DMS 273 (cell line): ENCODE data around the gene MTX1.
"Not testable (repeated sequence)": the region's sequence is repeated elsewhere in the genome, so short reads cannot be mapped to it uniquely, and the experiment has no call there.

Source experiments
- DNase-seq: peaks from one replicate; lab custom pipeline; 2025; ENCODE audit not compliant: unreplicated experiment; lab: John Stamatoyannopoulos, UW

Gene MTX1, protein sequence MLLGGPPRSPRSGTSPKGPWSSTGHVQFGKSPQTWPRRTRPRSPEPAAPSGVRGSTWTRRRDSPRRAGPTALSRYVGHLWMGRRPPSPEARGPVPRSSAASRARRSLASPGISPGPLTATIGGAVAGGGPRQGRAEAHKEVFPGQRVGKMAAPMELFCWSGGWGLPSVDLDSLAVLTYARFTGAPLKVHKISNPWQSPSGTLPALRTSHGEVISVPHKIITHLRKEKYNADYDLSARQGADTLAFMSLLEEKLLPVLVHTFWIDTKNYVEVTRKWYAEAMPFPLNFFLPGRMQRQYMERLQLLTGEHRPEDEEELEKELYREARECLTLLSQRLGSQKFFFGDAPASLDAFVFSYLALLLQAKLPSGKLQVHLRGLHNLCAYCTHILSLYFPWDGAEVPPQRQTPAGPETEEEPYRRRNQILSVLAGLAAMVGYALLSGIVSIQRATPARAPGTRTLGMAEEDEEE

DNA sequence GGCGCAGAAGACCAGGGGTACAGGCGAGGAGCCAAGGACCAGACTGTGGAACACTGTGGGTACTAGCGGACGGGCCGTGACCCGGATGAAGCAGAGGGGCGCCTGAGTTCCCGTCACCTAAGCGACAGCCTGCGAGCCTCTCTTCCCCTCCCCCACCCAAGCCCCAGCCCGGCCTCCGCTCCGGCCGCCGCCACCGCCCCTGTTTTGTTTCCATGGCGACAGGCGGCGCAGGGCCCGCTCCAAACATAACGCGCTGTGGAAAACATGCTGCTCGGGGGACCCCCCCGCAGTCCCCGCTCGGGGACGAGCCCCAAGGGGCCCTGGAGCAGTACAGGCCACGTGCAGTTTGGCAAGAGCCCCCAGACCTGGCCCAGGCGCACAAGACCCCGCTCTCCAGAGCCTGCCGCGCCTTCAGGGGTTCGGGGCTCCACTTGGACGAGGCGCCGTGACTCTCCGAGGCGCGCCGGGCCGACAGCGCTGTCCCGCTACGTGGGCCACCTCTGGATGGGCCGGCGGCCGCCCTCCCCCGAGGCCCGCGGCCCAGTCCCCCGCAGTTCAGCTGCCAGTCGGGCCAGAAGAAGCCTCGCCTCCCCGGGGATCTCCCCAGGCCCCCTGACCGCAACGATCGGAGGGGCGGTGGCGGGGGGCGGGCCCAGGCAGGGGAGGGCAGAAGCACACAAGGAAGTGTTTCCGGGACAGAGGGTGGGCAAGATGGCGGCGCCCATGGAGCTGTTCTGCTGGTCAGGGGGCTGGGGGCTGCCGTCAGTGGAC, at the start of gene MTX1:
Gene MTX1 (plus strand): TSS at position 155 of the 771 bp plus-strand sequence. CDS start 110 bp downstream, at position 265.
- DNase-seq: peak; percentile 93

DNA sequence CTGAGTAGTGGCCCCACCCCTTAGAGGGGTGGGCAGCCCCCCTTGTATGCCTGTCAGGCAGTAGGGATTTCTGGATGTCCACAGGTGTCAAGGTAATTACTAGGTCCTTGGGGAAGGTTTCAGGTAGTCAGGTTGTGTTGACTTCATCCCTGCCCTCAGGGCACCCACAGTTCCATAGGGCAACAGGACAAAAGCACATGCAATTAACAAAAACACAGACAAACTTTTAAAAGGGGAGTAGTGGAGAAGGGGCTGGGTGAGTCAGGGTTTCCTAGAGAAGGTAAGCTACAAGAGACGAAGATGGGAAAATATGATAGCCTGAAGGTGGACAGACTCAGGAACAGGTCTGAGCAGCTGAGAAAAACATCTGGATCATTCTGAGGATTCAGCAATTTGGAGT, 49.5 kb upstream of the MTX1 start:
- no peak for DNase-seq

DNA sequence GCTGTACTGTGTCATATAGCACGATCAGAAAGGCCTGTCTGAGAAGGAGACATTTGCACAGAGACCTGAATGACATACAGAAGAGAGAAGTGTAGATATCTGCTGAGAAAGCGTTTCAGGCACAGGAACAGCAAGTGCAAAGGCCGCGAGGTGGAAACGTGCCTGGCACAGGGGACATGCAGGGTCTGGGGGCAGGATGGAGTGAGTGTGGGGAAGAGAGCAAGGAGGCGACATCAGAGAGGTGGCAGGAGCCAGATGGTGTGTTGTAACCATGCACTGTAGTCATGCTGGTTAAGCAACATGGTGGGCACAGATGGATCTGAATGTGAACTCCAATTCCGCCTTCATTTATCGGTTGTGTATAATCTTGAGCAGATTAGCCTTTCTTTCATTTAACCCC, 48.4 kb upstream of the MTX1 start:
- DNase-seq: peak; percentile 39

DNA sequence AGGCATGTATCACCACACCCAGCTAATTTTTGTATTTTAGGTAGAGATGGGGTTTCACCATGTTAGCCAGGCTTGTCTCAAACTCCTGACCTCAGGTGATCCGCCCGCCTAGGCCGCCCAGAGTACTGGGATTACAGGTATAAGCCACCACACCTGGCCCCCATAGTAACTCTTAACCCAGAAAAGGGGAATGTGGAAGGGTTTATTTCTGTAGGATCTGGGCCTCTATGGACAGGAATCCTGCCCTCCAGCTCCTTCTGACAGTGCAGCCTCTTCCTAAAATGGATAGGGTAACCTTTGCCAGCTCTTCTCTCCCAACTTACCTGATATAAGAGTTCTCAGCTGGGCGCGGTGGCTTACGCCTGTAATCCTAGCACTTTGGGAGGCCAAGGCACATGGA, 45.9 kb upstream of the MTX1 start:
- not testable (repeated sequence) for DNase-seq

DNA sequence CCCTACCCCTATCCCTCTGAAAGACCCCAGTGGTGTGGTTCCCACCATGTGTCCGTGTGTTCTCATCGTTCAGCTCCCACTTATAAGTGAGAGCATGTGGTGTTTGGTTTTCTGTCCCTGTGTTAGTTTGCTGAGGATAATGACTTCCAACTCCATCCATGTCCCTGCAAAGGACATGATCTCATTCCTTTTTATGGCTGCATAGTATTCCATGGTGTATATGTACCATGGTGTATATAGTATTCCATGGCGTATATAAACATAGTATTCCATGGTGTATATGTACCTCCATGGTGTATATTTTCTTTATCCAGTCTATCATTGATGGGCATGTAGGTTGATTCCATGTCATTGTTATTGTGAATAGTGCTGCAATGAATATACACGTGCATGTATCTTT, 44.7 kb upstream of the MTX1 start:
- DNase-seq: not testable (repeated sequence)

DNA sequence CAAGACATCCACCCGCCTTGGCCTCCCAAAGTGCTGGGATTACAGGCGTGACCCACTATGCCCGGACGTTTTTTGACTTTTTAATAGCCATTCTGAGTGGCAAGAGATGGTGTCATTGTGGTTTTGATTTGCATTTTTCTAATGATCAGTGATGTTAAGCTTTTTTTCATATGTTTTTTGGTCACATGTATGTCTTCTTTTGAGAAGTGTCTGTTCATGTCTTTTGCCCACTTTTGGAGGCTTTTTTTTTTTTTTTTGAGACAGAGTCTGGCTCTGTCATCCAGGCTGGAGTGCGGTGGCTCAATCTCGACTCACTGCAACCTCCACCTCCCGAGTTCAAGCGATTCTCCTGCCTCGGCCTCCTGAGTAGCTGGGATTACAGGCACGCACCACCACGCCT, 43.9 kb upstream of the MTX1 start:
- not testable (repeated sequence) for DNase-seq

DNA sequence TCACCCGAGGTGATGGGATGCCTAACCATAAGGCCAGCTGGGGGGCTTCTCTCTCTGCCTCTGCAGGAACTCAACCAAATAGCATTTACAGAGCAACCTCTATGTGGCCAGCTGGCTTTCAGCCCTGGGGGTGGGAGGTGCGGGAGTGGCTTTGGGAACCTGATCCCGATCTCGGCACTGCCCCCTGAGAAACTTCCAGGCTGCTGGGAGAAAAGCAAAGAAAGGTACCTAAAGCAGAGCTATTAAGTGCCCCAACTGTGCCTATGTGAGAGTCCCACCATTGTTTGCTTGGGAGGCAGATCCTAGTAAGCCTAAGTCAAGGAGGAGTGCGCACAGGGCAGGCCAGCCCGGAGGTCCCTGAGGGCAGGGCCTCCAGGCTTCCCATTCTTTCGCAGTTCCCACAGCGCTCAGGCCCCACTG, 42.4 kb upstream of the MTX1 start:
- no peak for DNase-seq

DNA sequence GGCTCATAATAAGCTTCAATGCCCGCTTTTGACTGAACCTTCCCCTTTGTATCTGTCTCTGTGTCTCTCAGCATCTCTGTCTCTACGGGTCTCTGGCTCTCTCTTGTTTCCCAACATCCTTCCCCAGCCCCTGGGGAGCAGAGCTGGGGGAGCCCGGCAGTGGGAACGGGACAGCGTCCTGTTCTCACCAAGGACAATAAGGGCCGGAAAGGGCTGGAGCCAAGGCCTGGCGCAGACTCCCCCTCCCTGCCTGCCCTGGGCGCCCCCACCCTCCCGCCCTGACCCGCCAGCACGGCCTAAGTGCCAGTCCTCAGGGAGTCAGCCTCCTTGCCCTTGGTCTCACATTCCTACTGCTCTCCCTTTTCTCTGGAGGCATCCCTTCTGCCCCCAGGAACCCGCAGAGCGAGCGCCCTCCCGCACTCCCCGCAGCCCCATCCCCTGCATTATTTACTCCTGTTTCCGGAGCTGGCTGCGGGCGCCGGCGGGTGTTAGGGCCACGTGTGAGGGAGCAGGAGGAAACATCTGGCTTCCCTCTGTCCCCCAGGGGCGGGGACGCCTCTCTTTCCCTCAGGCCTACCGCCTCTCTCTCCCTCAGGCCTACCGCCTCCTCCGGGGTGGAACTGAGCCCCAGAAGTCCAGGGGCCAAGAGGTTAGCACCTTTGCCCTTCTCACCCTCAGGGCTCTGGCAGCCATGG, 41.9 kb upstream of the MTX1 start:
- DNase-seq: no peak

DNA sequence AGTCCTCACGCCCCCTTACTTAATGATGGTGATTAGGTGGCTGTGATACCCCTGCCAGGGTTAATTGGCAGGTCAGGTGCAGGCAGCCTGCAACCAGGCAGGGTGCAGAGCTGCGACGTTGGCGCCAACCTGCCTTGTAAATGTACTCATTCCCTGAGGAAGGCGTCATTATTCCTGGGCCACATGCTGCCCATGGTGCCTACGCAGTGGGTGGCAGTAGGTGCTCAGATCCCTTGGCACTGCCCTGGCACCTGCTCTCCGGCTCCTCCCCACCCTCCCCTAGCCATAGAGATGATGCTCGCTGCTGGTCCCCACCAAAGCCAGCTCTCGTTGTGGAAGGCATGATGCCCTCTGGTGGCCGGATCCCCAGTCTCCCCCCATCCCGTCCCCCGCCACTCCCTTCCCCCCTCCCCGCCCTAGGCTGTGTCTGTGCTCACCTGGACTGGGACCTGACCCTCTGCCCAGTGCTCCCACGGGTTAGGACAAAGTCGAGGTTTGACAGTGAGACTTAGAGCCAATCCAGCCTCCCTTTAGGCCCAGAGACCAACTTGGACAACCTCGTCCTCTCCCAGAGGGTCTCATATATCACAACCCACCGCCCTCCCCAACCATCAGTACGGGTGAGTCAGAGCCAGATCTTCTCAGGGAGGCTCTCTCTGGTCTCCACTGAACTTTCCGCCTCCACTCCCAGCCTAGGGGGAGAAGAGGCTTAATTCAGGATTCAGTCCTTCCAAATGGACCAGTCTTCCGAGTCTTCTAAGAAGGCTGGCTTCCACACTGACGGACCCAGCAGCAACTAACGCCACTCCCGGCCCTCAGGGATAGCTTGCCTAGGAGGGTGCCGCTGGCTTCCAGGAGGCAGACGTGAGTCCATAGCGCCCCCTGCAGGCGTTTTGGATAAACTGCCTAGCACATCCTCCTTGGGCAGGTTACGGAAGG, 41.1 kb upstream of the MTX1 start:
- DNase-seq: peak; percentile 95

DNA sequence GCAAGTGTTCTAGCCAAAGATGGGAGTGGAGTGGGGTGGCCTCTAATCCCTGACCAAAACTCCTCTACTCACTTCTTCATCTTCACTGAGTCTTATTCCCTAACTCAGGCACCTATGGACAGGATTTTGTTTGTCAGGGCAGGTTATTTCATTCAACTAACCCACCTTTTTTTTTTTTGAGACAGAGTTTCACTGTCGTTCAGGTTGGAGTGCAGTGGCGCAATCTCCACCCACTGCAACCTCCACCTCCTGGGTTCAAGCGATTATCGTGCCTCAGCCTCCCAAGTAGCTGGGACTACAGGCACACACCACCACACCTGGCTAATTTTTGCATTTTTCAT, 40.4 kb upstream of the MTX1 start:
- not testable (repeated sequence) for DNase-seq

DNA sequence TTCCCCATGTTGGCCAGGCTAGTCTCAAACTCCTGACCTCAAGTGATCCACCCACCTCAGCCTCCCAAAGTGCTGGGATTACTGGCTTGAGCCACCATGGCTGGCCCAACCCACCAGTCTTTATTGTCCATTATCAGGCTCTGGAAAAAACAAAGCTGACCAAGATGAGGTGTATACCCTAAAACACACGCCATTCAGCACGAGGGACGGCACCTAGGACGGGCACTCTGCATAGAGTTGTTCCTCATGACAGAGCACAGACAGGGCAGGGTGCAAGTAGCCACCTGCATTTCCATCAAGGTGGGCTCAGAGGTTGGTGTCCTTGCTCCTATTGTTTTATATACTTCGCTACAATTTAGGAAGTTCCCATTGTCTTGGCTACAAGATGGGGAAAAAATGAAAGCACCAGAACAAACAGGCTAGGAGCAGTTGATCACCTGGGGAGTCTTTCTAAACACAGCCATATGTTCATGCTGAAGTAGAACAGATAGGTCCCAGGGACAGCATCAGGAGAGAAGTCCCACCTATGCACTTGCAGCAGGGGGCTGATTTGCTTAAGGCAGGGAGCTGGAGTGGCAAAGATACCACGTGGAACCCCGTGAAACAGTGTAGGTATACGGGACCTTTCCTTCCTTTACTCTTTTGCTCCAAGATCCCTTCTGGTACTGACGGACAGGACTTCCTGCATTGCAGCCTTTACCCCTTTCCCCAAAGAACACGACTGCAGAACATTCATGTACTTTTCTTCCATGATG, 39.9 kb upstream of the MTX1 start:
- DNase-seq: no peak

DNA sequence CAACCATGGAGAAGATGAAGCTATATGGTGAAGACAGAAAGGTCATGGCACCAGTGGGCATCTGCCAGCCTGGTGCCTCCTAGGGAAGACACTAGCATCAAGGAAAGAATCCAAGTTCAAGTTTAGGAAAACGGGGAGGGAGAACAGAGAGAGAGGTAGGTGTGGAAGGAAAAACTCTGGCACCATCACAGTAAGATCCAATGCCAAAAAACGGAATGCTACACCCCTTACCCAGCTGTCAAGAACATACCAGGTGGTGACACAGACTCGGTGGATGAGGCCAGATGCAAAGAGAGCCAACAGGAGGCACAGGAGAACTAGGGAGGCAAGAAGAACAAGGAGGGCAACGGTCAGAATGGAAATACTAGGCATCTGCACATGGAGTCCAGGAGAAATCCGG, 39.0 kb upstream of the MTX1 start:
- peak; percentile 41 for DNase-seq

DNA sequence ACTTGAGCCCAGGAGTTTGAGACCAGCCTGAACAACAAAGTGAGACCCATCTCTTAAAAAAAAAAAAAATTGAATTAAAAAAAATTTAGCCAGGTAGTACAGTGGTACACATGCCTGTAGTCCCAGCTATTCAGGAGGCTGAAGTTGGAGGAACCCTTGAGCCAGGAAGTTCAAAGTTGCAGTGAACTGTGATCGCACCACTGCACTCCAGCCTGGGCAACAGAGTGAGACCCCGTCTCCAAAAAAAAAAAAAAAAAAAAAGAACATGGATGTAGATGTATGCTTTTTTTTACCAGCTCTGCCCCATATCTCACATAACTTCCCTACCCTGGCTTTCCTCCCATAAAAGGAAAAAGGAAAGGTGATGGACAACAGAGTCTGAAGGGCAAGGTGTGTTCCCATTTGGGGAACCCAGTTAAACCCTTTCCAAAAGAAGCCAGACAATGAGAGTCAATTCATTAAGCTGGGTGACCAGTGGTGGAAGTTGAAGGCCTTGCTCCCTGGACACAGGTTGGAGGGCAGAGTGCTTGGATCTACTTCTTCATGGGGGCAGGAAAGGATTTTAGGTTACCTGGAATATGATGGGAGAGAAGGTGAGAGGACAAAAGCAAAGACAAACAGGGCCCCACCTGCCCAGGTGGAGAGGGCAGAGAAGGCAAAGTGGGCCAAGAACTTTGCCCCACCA, 38.3 kb upstream of the MTX1 start:
- DNase-seq: no peak

DNA sequence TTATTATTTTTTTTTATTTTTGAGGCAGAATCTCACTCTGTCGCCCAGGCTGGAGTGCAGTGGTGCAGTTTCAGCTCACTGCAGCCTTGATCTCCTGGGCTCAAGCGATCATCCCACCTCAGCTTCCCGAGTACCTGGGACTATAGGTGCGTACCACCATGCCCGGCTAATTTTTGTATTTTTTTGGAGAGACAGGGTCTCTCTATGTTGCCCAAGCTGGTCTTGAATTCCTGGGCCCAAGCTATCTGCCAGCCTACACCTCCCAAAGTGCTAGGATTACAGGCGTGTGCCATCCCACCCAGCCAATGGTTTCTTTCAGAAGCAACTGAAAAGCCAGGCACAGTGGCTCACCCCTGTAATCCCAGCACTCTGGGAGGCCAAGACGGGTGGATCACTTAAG, 37.7 kb upstream of the MTX1 start:
- no peak for DNase-seq

DNA sequence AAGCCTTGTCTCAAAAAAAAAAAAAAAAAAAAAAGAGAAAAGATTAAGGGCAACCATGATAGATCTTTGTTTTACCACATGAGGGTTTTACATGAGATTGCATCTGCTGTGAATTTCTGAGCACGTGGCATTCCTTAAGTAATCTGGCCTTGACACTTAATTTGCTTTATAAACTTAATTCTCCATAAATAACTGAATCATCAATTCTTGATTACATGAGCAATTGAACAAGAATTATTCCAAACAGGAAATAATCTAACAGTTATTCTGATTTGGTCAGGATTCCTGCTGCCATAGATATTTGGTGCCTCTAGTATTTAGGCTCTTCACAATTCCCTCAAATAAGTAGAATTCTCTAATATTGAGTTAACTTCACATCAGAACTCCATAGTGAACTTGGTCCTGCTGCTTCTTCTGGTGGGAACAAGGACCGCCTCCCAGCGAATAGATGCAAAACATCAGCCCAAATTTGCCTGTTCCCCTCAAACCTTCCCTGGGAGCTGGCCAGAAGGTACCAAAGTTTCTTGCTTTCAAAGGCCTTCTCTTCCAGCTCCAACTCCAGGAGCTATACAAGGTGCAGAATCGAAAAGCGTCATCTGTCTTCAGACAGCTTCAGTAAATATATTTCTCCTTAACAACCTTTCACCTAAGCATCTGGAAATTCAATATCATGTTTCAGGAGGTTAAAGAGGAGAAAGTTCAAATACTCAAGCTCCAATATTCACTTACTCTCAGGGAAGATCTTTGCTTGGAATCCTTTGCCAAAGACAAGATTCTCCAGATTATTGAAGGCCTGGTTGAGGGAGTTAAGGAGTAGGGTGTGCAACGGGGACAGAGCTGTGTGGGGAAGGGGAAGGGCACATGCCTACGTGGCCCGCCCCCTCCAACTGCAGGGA, 36.4 kb upstream of the MTX1 start:
- DNase-seq: no peak

DNA sequence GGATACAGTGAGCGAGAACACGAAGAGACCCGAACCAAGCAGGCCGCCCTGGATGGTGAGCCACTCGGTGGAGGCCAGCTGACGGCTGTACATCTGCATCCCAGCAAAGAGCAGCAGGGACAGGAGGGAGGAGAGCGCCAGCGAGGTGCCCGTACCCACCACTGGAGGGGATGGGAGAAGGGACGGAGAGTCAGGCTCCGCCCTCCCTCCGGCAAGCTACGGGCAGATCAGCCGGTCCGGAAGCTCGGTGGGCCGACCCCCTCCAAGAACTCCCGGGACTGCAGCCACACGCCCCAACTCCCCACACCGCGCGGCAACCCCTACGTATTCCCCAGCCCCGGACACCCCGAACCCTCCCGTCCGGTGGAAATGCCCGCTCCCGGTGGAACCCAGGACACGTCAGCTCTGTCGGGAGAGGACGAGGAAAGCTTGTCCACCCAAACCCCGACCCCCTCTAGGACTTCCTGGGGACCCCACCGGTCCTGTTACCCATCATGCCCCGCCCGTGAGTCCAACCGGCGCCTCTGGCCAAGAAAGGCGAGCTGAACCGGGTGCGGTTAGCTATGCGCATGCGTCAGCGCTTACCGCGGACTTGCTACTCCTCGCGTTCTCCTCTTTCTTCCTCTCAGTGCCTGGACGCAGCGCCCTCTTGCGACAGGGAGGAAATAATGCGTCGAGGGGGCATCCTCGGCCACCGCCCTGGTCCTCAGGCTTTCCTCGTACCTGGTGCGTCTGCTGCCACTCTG, 35.6 kb upstream of the MTX1 start, which contains the start of gene KRTCAP2:
Gene KRTCAP2 (minus strand): TSS at position 573 of the 746 bp plus-strand sequence. CDS start 80 bp downstream, at position 493.
- peak; percentile 98 for DNase-seq
